Endothelial cell of umbilical vein (primary cell): Measurements from ENCODE around the gene RPL4. TPM values are rescaled to one million over a fixed set of nuclear protein-coding genes. Genes with fewer than 3 reads are reported as not detected.

Experiments
- BruUV-seq: library from RNA; stranded (reverse); fragments of 400-500 nt; replicated peaks from 2 replicates; lab custom pipeline; 2021; lab: Mats Ljungman, UMichigan
- CTCF ChIA-PET: fragments of 300-600, 350-600 bp; sonication (Branson Sonifier 250); formaldehyde crosslinking; loops from one replicate; lab custom pipeline; 2021; ENCODE audit warnings: antibody characterized with exemption, inconsistent platforms; lab: Charles Lee
- POLR2A ChIA-PET: fragments of 300-600, 350-600 bp; sonication (Branson Sonifier 250); formaldehyde crosslinking; loops from one replicate; lab custom pipeline; 2021; ENCODE audit warnings: antibody characterized with exemption, inconsistent platforms; lab: Charles Lee
- DNase-seq: peaks from one replicate; pipeline ENCODE4 v3.0.0-alpha.2; 2011; ENCODE audit warnings: low read depth, low spot score
- FAIRE-seq: peaks from 2 replicates; lab custom pipeline; 2011; peaks lifted over from hg19 to GRCh38; lab: Jason Lieb, UNC
- H2AFZ ChIP-seq: 2 replicates; pipeline ENCODE4 v1.6.0; 2012; ENCODE audit warnings: low read depth, low read length, control low read depth, inconsistent platforms
- H3K27ac ChIP-seq: 2 replicates; pipeline ENCODE4 v1.5.1; 2011; ENCODE audit warnings: low read depth, mild to moderate bottlenecking, control low read depth, low read length, moderate library complexity; ENCODE audit not compliant: insufficient read depth
- H3K27me3 ChIP-seq, 2 experiments: 2 replicates each; pipeline versions ENCODE4 v1.6.0 to v1.6.1; 2011; ENCODE audit warnings: low read length in 2 of 2, mixed read lengths in 1 of 2; ENCODE audit not compliant: control insufficient read depth in 2 of 2, insufficient read depth in 2 of 2
- H3K36me3 ChIP-seq, 2 experiments: 2 replicates in 1 of 2; 3 replicates in 1 of 2; pipeline ENCODE4 v1.5.1; 2011; ENCODE audit warnings: low read length in 2 of 2, mild to moderate bottlenecking in 1 of 2, moderate library complexity in 1 of 2; ENCODE audit not compliant: control insufficient read depth in 2 of 2, insufficient read depth in 2 of 2; ENCODE audit errors: extremely low read depth in 1 of 2
- H3K4me1 ChIP-seq: 3 replicates; pipeline ENCODE4 v1.5.1; 2011; ENCODE audit warnings: mild to moderate bottlenecking, low read length; ENCODE audit not compliant: control insufficient read depth, insufficient read depth; ENCODE audit errors: extremely low read depth
- H3K4me2 ChIP-seq: 2 replicates; pipeline ENCODE4 v1.6.1; 2011; ENCODE audit warnings: low read length, control low read depth, mixed read lengths; ENCODE audit not compliant: insufficient read depth
- H3K4me3 ChIP-seq, 3 experiments: fragments of 200-600 bp in 1 of 3; sonication (generic), shearing (Covaris generic) in 1 of 3; replicated peaks in 1 of 3; 2 replicates each; pipeline ENCODE4 v1.5.1; 2011 to 2016; ENCODE audit warnings: control low read depth in 3 of 3, low read length in 3 of 3, mild to moderate bottlenecking in 2 of 3, inconsistent platforms in 1 of 3, low read depth in 1 of 3, moderate library complexity in 1 of 3; ENCODE audit not compliant: insufficient read depth in 1 of 3
- H3K79me2 ChIP-seq: 2 replicates; pipeline ENCODE4 v1.6.0; 2012; ENCODE audit warnings: low read length, inconsistent platforms; ENCODE audit not compliant: control insufficient read depth, insufficient read depth
- H3K9ac ChIP-seq: replicated peaks from 2 replicates; pipeline ENCODE3; 2011; ENCODE audit warnings: low read length, control low read depth; ENCODE audit not compliant: insufficient read depth; ENCODE audit errors: extremely low read depth
- H3K9me1 ChIP-seq: replicated peaks from 3 replicates; pipeline ENCODE4 v1.6.0; 2011; ENCODE audit warnings: mild to moderate bottlenecking, low read length; ENCODE audit not compliant: control insufficient read depth, insufficient read depth; ENCODE audit errors: extremely low read depth
- H3K9me3 ChIP-seq: replicated peaks from 2 replicates; pipeline ENCODE4 v1.5.1; 2012; ENCODE audit warnings: low read length, inconsistent platforms; ENCODE audit not compliant: control insufficient read depth, insufficient read depth
- H4K20me1 ChIP-seq: replicated peaks from 2 replicates; pipeline ENCODE3; 2011; ENCODE audit warnings: mild to moderate bottlenecking, low read length; ENCODE audit not compliant: control insufficient read depth, insufficient read depth; ENCODE audit errors: extremely low read depth
- CTCF ChIP-seq, 2 donors: IDR thresholded peaks; 1 replicate in 1 of 2; 2 replicates in 1 of 2; pipeline ENCODE4 v1.5.1; 2011; ENCODE audit warnings: low read length in 2 of 2, mild to moderate bottlenecking in 2 of 2, moderate library complexity in 2 of 2, control low read depth in 1 of 2, inconsistent platforms in 1 of 2, low read depth in 1 of 2; ENCODE audit not compliant: insufficient read depth in 1 of 2; ENCODE audit errors: extremely low read depth in 1 of 2
- EZH2 ChIP-seq: IDR thresholded peaks from 2 replicates; pipeline ENCODE4 v1.6.1; 2012; ENCODE audit warnings: borderline replicate concordance, low read depth, mild to moderate bottlenecking, moderate library complexity, low read length, inconsistent platforms; ENCODE audit not compliant: severe bottlenecking
- FOS ChIP-seq: IDR thresholded peaks from 2 replicates; pipeline ENCODE4 v1.6.1; 2011; ENCODE audit warnings: mild to moderate bottlenecking, low read length, moderate library complexity, borderline replicate concordance; ENCODE audit not compliant: insufficient read depth
- GATA2 ChIP-seq: IDR thresholded peaks from 2 replicates; pipeline ENCODE4 v1.7.0; 2011; ENCODE audit warnings: low read depth, mild to moderate bottlenecking, moderate library complexity, mixed read lengths, low read length; ENCODE audit not compliant: insufficient read length, insufficient read depth
- JUN ChIP-seq: IDR thresholded peaks from 2 replicates; pipeline ENCODE4 v1.6.1; 2011; ENCODE audit warnings: borderline replicate concordance, low read depth; ENCODE audit not compliant: insufficient read length, insufficient read depth
- MAX ChIP-seq: IDR thresholded peaks from 2 replicates; pipeline ENCODE4 v1.6.1; 2011; ENCODE audit not compliant: insufficient read depth, insufficient read length
- MYC ChIP-seq: IDR thresholded peaks from one replicate; pipeline ENCODE4 v1.6.1; 2011; ENCODE audit warnings: mild to moderate bottlenecking, low read depth, low read length
- POLR2A ChIP-seq: IDR thresholded peaks from 2 replicates; pipeline ENCODE4 v1.6.1; 2012; ENCODE audit warnings: low read depth, mild to moderate bottlenecking, control low read depth, low read length
- POLR2AphosphoS5 ChIP-seq: IDR thresholded peaks from 2 replicates; pipeline ENCODE4 v1.6.1; 2012; ENCODE audit warnings: low read depth, mild to moderate bottlenecking, control low read depth, low read length, moderate library complexity; ENCODE audit not compliant: insufficient read depth
- dilution Hi-C: fragments of 300-500 bp; cut with MboI; formaldehyde crosslinking; loops from one replicate; pipeline ENCODE4 v1.15.0; 2019; ENCODE audit warnings: low sequenced_read_pairs; ENCODE audit not compliant: extremely low pct_ligation_motif_present
- intact Hi-C: fragments of 100-400 bp; cut with micrococcal nuclease; formaldehyde crosslinking; loops from one replicate; pipeline ENCODE4 v1.10.0; 2022
- polyA plus RNA-seq, 4 experiments: library from polyadenylated mRNA; depleted of rRNA in 3 of 4; stranded (reverse) in 3 of 4; unstranded in 1 of 4; fragments of >200 nt; gene quantifications; 2 replicates each; pipeline versions ENCODE4 v1.2.1 to v1.2.3, GENCODE V29; 2011 to 2012; ENCODE audit warnings: missing spikeins in 1 of 4
- total RNA-seq: library from RNA; stranded (reverse); gene quantifications from 2 replicates; pipeline ENCODE4 v1.2.3, GENCODE V29; 2021

RPL4 gene
- total and polyA plus RNA-seq, 2 donors (not counting 3 experiments of a cell fraction or from before 2014, with no cell fraction given), result 2,598 to 3,530 TPM

- peak overlapping the region; percentile 85 for H3K4me2 ChIP-seq
- H2AFZ ChIP-seq, result peak overlapping the region; percentile 84
- POLR2A ChIA-PET, result interaction anchor here (1.2 kb wide), 1 partner anchor 609 kb away, joined by 3 read pairs; no protein-coding TSS in a partner anchor
- no peak for TF ChIP-seq CTCF (IDR thresholded peaks at IDR 0.05; ENCODE audit: extremely low read depth in 1 of 2, insufficient read depth in 1 of 2, low read depth in 1 of 2, low read length in 2 of 2)
- no peak for TF ChIP-seq JUN
- no peak for TF ChIP-seq EZH2
- TF ChIP-seq POLR2A, result no peak
- no peak for TF ChIP-seq FOS
- TF ChIP-seq POLR2AphosphoS5, result no peak
- no peak for TF ChIP-seq MAX
- no peak for TF ChIP-seq MYC
- no peak for TF ChIP-seq GATA2
- BruUV-seq, result TSS peak; percentile 75
- H3K79me2 ChIP-seq, result peaks cover 70% of the 10 kb centered on the region
- H3K27ac ChIP-seq, result peak overlapping the region; percentile 96
- no peaks in the 10 kb centered on the region for H4K20me1 ChIP-seq
- DNase-seq (no peak), FAIRE-seq (no peak)
- peaks cover 28% of the 10 kb centered on the region for H3K4me1 ChIP-seq
- H3K36me3 ChIP-seq, result peaks cover 14 to 23% of the 10 kb centered on the region in 2 experiments
- H3K9me1 ChIP-seq, result no peaks in the 10 kb centered on the region
- no peaks in the 10 kb centered on the region for H3K27me3 ChIP-seq
- peak overlapping the region; percentile 93 to 98 (median 98) for H3K4me3 ChIP-seq
- intact Hi-C loops, result loop anchor here (2.0 kb wide), 2 partner anchors 61 to 197 kb away; partner anchors contain the start of gene SMAD6
- CTCF ChIA-PET, result interaction anchor here (2.0 kb wide), 1 partner anchor 10 kb away, joined by 5 read pairs; no protein-coding TSS in a partner anchor
- H3K9ac ChIP-seq, result peak overlapping the region; percentile 98
- dilution Hi-C loops, result no loop called here
- no peaks in the 10 kb centered on the region for H3K9me3 ChIP-seq
Observed at GRCh38 chr15:66505430-66505811, 766 bp upstream of the RPL4 start.
